Sigmoid colon (tissue), 7 donors: ENCODE data around the gene VWA5A. TPM values are rescaled to one million over a fixed set of nuclear protein-coding genes. Genes with fewer than 3 reads are reported as not detected.

ENCODE experiments used
- DNase-seq: peaks from one replicate; pipeline ENCODE4 v3.0.0-alpha.2; 2019
- H3K27ac ChIP-seq, 4 donors: fragments of 200-600 bp; sonication (generic); one replicate each; pipeline ENCODE4 v1.5.1; 2016 to 2019; ENCODE audit warnings: mild to moderate bottlenecking in 1 of 4
- H3K27me3 ChIP-seq, 3 donors: fragments of 200-600 bp; sonication (generic); one replicate each; pipeline ENCODE4 v1.5.1; 2019; ENCODE audit warnings: mild to moderate bottlenecking in 1 of 3
- H3K36me3 ChIP-seq, 4 donors: fragments of 200-600 bp; sonication (generic); one replicate each; pipeline ENCODE4 v1.5.1; 2016 to 2019
- H3K4me1 ChIP-seq, 4 donors: fragments of 200-600 bp; sonication (generic); one replicate each; pipeline ENCODE4 v1.5.1; 2017 to 2019
- H3K4me3 ChIP-seq, 4 donors: fragments of 200-600 bp; sonication (generic); one replicate each; pipeline ENCODE4 v1.5.1; 2017 to 2019; ENCODE audit warnings: mild to moderate bottlenecking in 2 of 4, moderate library complexity in 1 of 4
- H3K9me3 ChIP-seq, 4 donors: fragments of 200-600 bp in 3 of 4; sonication (generic) in 3 of 4; one replicate each; pipeline versions ENCODE4 v1.5.1 to v1.6.1; 2013 to 2019
- CTCF ChIP-seq, 4 experiments: fragments of 450-650 bp in 3 of 4; fragments of 200-600 bp in 1 of 4; IDR thresholded peaks; one replicate each; pipeline ENCODE4 v1.5.1; 2016 to 2019; ENCODE audit warnings: antibody characterized with exemption in 4 of 4, mild to moderate bottlenecking in 3 of 4, moderate library complexity in 2 of 4
- EP300 ChIP-seq, 4 donors: sonication (generic); formaldehyde crosslinking; IDR thresholded peaks; one replicate each; pipeline ENCODE4 v1.6.1; 2017; ENCODE audit warnings: antibody characterized with exemption in 4 of 4
- POLR2A ChIP-seq, 2 donors: fragments of 450-650 bp; IDR thresholded peaks; one replicate each; pipeline ENCODE4 v1.6.1; 2016; ENCODE audit warnings: antibody characterized with exemption in 2 of 2, mild to moderate bottlenecking in 2 of 2, moderate library complexity in 2 of 2
- POLR2AphosphoS5 ChIP-seq, 4 donors: sonication (generic); formaldehyde crosslinking; IDR thresholded peaks; one replicate each; pipeline ENCODE4 v1.6.1; 2017; ENCODE audit warnings: antibody characterized with exemption in 4 of 4
- WGBS, 2 donors: extraction: QIAGEN DNeasy Blood & Tissue Kit; methylation state at CpG; one replicate each; pipeline ENCODE4 v1.1.7; 2013; 5-methylcytosine and 5-hydroxymethylcytosine counted together
- intact Hi-C: fragments of 100-400 bp; cut with DNase I; formaldehyde crosslinking; loops from one replicate; pipeline ENCODE4 v1.15.1; 2023
- polyA plus RNA-seq, 3 donors: library from polyadenylated mRNA; stranded (reverse); fragments of 200-250 nt; gene quantifications; one replicate each; pipeline ENCODE4 v1.2.3, GENCODE V29; 2013
- total RNA-seq, 4 donors: library from RNA; depleted of rRNA; stranded (reverse); fragments of >200 nt; gene quantifications; one replicate each; pipeline ENCODE4 v1.1.0, GENCODE V29; 2016
- donor health status: healthy with polysubstance abuse.
- donor health status: Bipolar disorder and iron deficiency.
- donor health status: healthy.

The VWA5A gene
- total and polyA plus RNA-seq, 7 donors: 14.2 to 43.8 (median 16.6) TPM

- Histone ChIP-seq H3K27ac (no peak overlapping the region), H3K36me3 (no peaks in the 10 kb centered on the region), H3K27me3 (peaks cover 0 to 30% (median 7%) of the 10 kb centered on the region in 3 donors), H3K4me3 (peak overlapping the region; percentile 4 to 50 (median 40)), H3K9me3 (no peaks in the 10 kb centered on the region), H3K4me1 (peaks cover 2 to 15% (median 10%) of the 10 kb centered on the region in 4 donors)
- WGBS, 2 donors: 4 to 11% methylated on average over 36 of the region's 36 CpGs
- no peak for DNase-seq
- intact Hi-C loops: no loop called here
- TF ChIP-seq CTCF (IDR thresholded peaks at IDR 0.05) (no peak), POLR2A (IDR thresholded peaks at IDR 0.05) (no peak), EP300 (IDR thresholded peaks at IDR 0.05) (no peak), POLR2AphosphoS5 (IDR thresholded peaks at IDR 0.05) (no peak)
Observed at GRCh38 chr11:124075841-124076651, 39.2 kb upstream of the VWA5A start.

- WGBS, 2 donors: 53 to 94% methylated on average over 1 of the region's 1 CpG
- H3K36me3 ChIP-seq: no peaks in the 10 kb centered on the region
- intact Hi-C loops: no loop called here
- H3K27me3 ChIP-seq: peaks cover 0 to 26% (median 7%) of the 10 kb centered on the region in 3 donors
- no peak for TF ChIP-seq EP300 (IDR thresholded peaks at IDR 0.05)
- no peak for TF ChIP-seq POLR2AphosphoS5 (IDR thresholded peaks at IDR 0.05)
- no peak for TF ChIP-seq POLR2A (IDR thresholded peaks at IDR 0.05)
- no peak for TF ChIP-seq CTCF (IDR thresholded peaks at IDR 0.05)
- no peaks in the 10 kb centered on the region for H3K9me3 ChIP-seq
- no peak overlapping the region for H3K27ac ChIP-seq
- H3K4me1 ChIP-seq: peaks cover 0 to 10% (median 8%) of the 10 kb centered on the region in 4 donors
- DNase-seq: no peak
- no peak overlapping the region for H3K4me3 ChIP-seq
Observed at GRCh38 chr11:124077266-124077665, 38.0 kb upstream of the VWA5A start.

GRCh38 chr11:124078591-124078990, 36.7 kb upstream of the VWA5A start:
- Histone ChIP-seq H3K4me1 (peaks cover 0 to 10% (median 8%) of the 10 kb centered on the region in 4 donors), H3K27me3 (peaks cover 0 to 26% (median 7%) of the 10 kb centered on the region in 3 donors), H3K4me3 (no peak overlapping the region), H3K27ac (no peak overlapping the region), H3K9me3 (no peaks in the 10 kb centered on the region), H3K36me3 (no peaks in the 10 kb centered on the region)
- intact Hi-C loops: no loop called here
- TF ChIP-seq POLR2A (IDR thresholded peaks at IDR 0.05) (no peak), EP300 (IDR thresholded peaks at IDR 0.05) (no peak), POLR2AphosphoS5 (IDR thresholded peaks at IDR 0.05) (no peak), CTCF (IDR thresholded peaks at IDR 0.05) (no peak)
- 86 to 91% methylated on average over 2 of the region's 2 CpGs for whole genome bisulfite sequencing, 2 donors
- no peak for DNase-seq

- Histone ChIP-seq H3K4me1 (peaks cover 0 to 10% (median 8%) of the 10 kb centered on the region in 4 donors), H3K9me3 (no peaks in the 10 kb centered on the region), H3K4me3 (no peak overlapping the region), H3K27ac (no peak overlapping the region), H3K27me3 (peaks cover 0 to 26% (median 7%) of the 10 kb centered on the region in 3 donors), H3K36me3 (no peaks in the 10 kb centered on the region)
- intact Hi-C loops: no loop called here
- 82 to 85% methylated on average over 8 of the region's 8 CpGs for WGBS, 2 donors
- TF ChIP-seq POLR2AphosphoS5 (IDR thresholded peaks at IDR 0.05) (no peak), POLR2A (IDR thresholded peaks at IDR 0.05) (no peak), EP300 (IDR thresholded peaks at IDR 0.05) (no peak), CTCF (IDR thresholded peaks at IDR 0.05) (no peak)
- no peak for DNase-seq
Observed at GRCh38 chr11:124079631-124080326, 35.5 kb upstream of the VWA5A start.
